Embryonic facial prominence (tissue), 1 donor: ENCODE results near the gene UBASH3A.

Experiments used
- DNase-seq: peaks from one replicate; pipeline ENCODE4 v3.0.0-alpha.2; 2016; ENCODE audit errors: extremely low spot score

The UBASH3A gene

DNA sequence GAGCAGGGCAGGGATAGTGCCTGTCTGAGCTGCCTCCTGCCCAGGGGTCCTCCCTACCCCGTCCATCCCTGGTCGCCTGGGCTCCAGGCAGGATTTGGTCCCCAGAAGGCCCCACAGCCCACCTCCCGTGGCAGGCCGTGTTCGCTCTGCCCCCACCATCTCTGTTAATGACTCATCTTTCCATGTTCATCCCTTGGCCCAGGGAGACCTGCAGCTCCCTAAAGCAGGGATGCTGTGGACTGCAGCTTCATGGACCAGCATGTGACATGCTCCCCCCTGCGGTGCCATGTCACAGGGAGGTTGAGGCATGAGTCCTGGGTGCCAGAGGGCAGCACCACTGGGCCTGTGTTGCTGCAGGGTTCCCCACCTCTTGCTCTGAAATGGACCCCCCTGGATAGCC, 26.8 kb downstream of the UBASH3A start:
- DNase-seq: no peak

DNA sequence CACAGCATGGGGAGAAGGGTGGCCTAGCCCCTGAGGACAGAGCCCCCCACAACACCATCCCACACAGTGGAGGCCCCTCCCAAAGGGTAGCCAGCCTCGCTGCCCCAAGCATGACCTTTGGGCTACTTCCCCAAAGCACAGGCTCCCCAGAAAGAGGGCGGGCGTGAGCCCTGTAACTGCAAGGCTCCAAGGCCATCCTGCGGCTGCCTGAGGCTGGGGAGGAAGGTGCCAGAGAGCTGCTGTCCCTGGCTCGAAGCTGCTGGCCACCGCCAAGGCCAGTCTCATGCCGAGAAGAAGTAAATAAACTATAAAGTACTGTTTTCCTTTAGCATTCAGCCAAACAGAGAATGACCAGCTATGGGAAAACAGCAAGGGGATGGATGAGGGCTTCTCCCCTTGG, 27.5 kb downstream of the UBASH3A start:
- DNase-seq: no peak

DNA sequence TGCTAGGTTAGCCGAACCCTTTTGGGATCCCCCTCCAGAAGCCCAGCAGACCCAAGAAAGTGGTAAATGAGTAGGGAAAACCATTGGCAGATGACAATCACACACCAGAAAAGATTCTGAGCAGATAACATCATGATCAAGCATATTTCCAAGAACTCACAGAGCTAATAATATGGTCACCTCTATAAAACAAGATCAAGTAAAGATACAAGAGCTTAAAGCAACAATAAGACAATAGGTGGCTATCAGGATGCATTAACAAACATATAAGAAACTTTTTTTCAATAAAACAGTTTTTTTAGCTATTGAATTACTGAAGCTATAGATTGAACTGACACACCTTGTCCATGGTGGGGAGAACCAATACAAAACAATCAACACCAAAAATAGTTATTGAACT, 29.0 kb downstream of the UBASH3A start:
- DNase-seq: no peak

DNA sequence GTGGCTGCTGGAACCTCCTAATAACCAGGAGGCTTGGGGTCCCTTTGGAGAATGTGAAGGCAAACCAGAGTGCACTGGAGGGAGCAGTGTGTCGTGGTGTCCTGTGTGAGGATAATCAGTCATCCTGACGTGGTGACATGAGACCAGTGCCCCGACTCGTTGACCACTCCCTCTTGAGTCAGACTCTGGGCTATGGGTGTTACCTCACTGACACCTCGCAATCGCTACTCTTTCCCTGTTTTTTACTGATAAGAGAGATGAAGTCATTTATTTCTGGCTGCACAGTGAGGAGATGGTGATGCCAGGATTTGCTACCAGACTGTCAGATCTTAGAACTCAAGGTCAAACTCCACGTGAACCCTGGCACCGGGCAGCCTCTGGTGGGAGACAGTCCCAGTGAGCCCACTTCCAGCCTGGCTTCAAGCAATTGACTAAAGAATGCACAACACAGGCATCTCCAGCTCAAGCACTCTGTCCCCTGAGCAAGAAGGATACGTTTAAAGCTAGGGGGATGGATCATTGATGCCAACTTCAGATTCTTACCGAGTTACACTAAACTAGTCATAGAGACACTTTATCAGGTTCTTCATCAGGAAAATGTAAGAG, 30.3 kb downstream of the UBASH3A start:
- no peak for DNase-seq

DNA sequence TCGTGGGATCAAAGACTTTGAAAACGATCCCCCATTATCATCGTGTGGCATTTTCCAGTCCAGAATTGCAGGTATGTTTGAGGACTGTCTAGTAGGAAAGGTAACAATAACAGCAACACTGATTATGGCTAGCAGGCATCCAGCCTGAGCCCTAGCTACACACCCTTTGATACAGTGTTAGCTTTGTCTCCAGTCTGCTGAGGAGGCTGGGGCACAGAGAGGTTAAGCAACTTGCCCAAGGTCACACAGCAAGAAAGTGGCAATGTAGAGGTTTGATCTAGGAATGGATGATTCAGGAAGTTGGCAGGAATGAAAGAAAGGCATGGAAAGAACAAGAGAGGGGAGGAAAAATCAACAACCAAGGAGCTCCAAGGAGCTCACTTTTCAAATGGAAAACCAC, 31.2 kb downstream of the UBASH3A start:
- DNase-seq: no peak

DNA sequence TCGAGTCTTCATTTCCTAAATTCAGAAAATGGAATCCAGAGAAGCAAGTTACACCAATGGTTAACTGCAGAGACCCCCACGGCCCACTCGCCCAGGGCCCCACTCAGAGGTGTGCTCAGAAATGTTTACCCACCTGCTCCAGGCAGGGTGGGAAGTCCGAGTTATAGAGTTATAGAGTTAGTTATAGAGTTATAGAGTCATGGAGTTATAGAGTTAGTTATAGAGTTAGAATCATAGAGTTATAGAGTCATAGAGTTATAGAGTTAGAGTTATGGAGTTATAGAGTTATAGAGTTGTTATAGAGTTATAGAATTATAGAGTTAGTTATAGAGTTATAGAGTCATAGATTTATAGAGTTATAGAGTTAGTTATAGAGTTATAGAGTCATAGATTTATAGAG, 31.7 kb downstream of the UBASH3A start:
- DNase-seq: no peak

DNA sequence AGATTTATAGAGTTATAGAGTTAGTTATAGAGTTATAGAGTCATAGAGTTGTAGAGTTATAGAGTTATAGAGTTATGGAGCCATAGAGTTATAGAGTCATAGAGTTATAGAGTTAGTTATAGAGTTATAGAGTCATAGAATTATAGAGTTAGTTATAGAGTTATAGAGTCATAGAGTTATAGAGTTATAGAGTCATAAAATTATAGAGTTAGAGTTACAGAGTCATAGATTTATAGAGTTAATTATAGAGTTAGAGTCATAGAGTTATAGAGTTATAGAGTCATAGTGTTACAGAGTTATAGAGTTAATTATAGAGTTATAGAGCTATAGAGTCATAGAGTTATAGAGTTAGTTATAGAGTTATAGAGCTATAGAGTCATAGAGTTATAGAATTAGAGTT, 32.1 kb downstream of the UBASH3A start:
- no peak for DNase-seq

DNA sequence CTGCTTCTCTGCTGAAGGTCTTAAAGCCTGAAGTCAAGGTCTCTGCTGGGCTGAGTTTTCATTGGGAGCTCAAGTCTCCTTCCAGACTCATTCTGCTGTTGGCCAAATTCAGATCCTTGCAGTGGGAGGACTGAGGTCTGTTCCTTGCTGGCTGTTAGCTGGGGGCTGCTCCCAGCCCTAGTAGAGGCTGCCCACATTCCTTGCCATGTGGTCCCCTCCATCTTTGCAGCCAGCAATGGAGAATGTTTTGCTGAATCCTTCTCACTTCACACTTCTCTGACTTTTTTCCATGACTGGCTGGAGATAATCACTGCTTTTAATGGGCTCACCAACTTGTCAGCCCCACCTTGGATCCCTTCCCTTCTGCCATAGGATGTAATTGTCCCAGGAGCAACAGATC, 33.2 kb downstream of the UBASH3A start:
- no peak for DNase-seq

DNA sequence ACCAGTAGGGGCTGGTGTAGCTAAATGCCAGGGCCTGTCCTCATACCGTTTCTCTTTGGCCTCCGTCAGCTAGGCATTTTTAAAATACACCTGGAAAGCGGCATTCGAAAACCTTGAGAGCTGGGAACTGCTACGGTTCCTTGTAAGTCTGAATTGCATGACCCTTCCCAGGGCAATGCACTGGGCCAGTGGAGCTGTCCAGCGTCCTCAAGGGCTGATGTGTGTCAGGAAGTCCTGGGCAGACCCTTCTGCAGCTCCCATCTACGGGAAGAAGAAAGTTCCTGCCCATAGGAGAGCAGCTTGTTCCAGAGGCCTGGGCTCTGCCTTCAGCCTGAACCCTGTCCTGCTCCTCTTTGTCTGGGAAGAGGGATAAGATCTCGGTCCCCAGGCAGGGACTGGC, 34.1 kb downstream of the UBASH3A start:
- DNase-seq: no peak

DNA sequence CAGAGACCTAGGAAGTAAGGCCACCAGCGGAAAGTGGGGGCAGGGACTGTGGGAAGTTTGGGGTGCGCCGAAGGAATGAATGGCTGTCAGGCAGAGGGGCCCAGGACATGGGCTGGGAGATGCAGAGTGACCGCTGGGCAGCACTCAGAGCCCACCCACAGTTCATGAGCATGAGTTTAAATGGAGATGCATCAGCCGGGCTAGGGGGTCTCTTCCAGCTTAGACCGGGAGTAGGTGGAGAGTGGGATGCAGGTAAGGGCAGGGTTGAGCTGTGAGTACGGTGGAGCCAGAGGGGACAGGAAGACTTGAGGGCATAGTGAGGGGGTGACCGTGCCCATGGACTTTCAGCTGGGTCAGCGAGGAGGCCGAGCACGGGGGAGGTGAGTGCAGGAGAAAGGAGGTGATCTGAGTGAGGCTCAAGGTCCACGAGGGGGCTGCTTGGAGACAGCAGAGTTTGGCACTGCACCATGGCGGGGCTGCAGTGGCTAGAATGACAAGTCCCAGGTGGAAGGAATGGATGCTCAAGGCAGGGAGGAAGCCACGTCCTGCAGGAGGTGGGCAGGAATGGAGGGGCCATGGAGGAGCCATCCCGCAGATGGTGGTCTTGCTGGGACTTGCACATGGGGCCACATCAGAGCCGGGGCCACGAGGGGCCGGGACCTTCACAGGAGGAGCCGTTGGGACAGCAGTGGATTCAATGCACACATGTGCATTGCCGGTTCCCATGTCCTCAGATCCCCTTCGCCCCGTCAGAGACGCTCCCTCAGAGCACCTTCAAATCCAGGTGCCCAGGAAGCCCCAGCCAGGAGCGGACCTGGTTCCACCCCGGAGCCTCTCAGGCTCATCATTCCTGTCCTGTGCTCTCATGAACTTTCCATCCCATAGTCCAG, 34.9 kb downstream of the UBASH3A start:
- DNase-seq: no peak

DNA sequence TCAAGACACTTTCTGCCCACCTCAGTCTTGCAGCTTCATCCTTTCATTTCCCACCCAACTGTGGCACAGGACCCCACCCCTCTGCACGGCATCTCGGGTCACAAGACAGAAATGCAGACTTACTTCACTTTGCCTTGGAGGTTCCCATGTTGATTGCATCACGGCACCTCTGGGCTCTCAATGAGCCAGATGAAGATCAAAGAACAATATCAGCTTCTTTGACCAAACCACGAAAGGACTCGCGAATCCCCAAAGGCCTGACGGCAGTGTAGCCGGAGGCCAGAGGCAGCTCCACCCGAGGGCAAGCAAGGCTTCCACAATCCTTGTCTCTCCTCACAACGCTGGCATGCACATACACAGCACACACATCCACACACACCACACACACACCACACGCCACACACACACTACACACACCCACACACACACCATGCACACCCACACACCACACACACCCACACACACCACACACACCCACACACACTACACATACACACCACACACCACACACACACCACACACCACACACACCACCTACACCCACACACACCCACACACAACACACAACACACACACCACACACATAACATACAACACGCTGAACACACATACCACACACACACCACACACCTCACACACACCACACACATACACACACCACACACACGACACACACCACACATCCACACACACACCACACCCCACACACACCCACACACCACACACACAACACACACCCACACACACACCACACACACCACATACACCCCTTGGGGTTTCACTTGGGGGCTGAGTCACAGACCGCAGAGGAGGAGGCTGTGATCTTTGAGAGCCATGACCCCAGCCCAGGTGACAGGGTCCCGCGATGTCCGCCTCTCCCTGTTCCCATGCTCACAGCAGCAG, 35.8 kb downstream of the UBASH3A start:
- DNase-seq: no peak

DNA sequence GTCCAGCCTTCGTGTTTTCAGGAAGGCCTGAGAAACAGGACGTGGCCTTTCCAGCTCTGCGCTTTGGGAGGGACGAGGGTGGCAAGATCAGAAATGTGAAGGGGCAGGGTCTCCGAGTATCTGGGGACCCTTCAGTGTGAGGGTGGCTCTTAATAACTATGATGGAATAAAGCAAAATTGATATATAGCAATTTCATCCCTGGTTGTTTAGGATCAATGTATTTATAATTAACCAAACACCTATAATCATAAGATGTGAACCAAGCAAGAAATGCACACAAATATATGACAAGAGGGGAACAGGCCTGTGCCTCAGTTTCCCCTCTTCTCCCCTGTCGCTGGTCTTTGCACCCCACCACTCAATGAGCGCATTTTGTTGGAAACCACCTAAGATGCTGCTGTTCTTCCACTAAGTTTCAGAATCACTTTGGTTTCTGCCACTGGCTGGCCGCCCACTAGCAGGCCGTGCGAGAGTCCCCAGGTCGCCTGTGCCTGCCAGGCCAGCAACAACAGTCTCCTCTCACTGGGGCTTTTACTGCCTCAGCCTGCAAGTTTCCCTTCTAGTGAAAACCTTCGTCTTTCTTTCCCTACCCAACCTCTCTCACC, 36.6 kb downstream of the UBASH3A start:
- no peak for DNase-seq

DNA sequence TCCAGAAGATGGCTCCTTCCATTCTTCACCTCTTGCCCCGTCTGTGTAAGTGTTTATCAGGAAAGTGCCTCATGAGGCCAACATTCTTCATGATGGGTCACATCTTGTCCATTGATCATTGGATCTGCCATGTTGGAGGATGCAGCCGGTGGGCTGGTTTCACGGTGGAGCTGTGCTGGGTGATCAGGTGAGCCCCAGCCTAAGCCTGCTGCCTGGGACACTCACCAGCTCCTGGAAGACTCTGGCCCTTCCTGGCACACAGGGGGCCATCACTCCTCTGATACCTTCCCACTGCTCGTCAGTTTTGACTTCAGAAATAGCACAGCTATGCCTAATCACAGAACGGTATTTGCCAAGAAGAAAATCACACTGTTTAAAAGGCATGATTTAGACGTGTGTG, 38.3 kb downstream of the UBASH3A start:
- DNase-seq: no peak

DNA sequence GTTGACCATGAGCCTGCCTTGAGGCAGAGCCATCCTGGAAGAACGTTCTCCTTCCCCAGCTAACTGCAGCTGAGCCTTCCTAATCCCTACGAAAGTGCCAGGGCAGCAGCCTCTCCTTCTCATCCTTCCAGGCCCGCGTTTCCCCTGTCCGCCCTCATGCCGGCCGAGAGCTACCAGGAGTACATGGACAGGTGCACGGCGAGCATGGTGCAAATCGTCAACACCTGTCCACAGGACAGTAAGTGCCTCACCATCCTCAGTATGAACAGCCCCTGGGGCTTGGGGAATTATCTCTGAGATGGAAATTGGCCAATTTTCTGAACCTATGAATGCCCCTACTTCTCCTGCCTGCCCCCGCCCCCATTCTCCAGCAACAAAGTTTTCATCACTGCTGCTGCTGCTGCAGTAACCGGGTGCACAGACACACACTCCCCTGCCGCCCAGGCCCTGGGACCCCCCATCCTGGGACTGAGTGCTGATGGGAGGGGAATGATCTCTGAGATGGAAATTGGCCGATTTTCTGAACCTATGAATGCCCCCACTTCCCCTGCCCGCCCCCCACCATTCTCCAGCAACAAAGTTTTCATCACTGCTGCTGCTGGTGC, 39.6 kb downstream of the UBASH3A start:
- no peak for DNase-seq

DNA sequence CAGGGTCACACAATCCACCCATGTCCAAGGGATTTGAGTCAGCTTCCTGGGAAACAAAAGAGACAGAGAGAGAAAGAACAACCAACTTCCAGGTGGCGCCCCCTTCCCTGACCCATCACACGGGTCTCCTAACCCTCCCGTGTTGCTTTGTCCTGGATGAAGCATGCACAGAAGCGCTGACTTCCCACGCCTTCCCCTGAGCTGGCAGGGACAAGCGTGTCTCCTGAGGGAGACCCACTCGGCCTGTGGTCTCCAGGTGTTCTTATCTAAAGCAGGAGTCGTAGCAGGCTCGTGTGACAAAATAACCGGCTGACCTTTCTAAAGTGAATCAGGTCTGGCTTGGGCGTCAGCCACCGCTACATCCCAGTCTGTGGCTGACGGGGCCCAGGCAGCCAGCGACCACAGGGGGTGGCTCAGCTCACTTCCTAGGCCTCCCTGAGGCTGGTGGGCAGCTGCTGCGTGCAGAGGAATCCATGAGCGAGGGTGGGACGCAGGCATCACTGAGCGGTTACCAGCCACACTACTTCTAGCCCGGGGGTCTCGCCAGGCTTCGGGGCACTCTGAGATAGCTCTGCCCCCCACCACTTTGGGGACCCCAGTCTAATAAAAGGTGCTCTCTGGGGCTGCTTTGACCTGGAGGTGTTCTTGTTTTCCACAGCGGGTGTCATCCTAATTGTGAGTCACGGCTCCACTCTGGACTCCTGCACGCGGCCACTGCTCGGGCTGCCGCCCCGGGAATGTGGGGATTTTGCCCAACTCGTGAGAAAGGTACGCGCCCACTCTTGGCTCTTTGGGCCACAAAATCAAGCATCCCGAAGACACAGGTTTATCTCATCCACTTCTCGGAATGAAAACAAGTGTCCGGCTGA, 40.4 kb downstream of the UBASH3A start:
- no peak for DNase-seq

DNA sequence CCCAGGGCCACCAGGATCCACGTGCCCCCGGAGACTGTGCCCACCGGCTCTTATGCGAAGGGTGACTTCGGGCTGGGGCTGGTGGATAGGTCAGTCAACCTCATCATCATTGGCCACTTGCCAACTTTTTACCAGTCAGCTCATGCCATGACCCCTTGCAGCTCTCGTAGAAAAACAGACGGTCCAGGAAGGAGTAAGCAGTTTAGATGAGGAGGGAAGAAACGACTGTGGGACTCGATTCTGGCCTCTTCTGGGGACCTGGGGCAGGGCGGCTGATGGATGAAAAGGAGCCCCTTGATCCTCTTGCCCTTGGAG, 41.0 kb downstream of the UBASH3A start:
- DNase-seq: no peak

DNA sequence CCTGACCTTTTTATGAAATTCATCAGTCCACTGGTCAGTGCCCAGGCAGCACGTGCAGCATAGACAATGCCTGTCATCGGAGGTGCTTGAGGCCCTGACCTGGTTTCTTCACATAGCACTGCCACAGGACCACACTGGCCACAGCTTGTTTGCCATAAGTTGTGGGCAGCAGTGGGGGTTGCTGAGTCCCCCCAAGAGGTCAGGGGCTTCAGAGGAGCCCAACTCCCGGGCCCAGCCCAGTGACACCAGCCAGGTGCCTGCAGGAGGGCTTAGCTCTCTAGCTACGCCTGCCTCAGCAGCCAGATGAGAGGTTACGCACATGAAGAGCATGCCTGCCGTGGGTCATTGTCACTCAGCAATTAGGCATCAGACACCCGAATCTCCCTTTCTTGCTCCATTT, 41.6 kb downstream of the UBASH3A start:
- no peak for DNase-seq

DNA sequence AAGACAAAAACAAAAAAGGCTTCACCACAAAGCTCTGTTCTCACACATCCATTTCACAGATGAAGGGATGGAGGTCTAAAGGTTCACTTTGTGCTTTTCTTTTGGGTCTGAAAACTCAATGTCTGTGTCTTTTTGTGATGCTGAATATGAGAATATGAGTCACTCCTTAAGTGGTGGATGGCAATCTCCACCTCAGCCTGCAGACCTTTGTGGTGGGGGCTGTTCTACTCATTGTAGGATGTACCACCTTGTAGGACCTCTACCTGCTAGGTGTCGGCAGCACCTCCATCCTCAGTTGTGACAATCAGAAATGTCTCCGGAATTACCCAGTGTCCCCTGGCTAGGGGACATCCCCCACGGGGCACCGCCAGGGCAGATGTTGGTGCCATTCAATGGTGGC, 42.8 kb downstream of the UBASH3A start:
- no peak for DNase-seq

DNA sequence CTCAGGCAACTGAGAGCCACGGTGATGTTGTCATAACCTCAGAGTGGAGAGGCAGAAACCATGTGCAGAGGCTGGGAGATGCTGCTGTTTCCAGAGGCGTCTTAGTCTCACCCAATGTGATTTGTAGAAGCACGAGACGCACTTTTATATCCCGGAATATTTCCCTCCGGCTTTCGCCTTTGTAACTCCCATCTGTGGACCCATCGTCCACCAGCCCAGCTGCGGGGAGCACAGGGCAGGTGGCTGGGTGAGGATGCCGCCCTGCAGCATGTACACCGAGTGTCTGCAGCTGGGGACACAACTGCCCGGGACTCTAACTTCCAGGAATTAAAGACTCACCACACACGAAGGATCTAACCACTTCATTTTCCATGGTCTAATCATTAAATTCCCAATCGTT, 43.5 kb downstream of the UBASH3A start:
- DNase-seq: no peak

DNA sequence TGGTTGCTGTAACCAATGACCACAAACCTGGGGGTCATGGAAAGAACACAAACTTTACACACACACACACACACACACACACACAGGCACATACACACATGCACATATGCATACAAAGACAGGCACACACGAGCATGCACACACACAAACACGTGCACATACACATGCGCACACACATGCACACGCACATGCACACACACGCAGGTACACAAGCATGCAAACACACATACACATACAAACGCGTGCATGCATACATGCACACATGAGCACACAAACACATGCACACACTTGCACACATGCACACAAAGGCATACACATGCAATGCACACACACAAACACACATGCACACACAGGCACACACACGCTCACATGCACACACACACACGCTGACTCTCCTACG, 44.0 kb downstream of the UBASH3A start:
- no peak for DNase-seq

DNA sequence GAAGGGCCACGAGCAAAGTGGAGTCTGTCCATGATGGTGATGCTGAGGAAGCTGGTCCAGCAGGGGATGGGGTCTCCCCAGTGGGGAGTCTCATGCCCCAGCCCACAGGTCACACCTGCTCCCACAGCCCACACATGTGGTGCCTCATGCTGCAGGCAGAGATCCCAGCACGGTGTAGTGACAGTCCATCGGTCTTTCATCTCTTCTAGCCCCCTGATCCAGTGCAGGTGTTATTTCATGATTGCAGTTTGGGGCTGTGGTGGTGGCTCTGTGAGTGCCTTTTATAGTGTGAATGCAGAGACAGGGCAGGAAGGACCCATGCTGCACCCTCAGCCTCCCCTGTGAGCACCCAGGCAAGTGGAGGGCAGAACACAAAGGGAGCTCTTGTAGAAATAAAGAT, 45.0 kb downstream of the UBASH3A start:
- DNase-seq: no peak
